Measurements from ENCODE around the gene CIAO2B.

CIAO2B gene

DNA sequence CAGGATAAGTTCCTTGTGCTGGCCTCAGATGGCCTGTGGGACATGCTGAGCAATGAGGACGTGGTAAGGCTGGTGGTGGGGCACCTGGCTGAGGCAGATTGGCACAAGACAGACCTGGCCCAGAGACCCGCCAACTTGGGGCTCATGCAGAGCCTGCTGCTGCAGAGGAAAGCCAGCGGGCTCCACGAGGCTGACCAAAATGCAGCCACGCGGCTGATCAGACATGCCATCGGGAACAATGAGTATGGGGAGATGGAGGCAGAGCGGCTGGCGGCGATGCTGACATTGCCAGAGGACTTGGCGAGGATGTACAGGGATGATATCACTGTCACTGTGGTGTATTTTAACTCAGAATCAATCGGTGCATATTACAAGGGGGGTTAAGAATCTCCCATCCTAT is 48.7 kb downstream of the CIAO2B start:
- DNase-seq: no peak

DNA sequence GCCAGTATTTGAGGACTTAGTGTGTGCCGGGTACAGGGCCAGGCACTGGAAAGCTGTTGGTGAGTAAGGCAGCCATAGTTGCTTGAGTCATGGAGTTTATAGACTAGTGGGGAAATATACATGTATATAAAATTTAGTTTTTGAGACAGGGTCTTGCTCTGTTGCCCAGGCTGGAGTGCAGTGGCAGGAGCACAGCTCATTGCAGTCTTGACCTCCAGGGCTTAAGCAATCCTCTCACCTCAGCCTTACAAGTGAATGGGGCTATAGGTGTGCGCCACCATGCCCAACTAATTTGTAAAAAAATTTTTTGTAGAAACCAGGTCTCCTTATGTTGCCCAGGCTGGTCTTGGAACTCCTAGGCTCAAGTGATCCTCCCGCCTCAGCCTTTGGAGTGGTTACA is 51.5 kb downstream of the CIAO2B start:
- DNase-seq: no peak
